Smooth muscle cell (in vitro differentiated cells): ENCODE data around the gene PRR7. TPM values are rescaled to one million over a fixed set of nuclear protein-coding genes. Genes with fewer than 3 reads are reported as not detected.

Source experiments
- DNase-seq: peaks from one replicate; lab custom pipeline; 2025; ENCODE audit not compliant: unreplicated experiment; lab: John Stamatoyannopoulos, UW
- H2AFZ ChIP-seq: fragments of 200-600 bp; sonication (generic); 2 replicates; pipeline ENCODE4 v1.6.0; 2016; ENCODE audit warnings: antibody characterized with exemption, low read depth, mild to moderate bottlenecking
- H3F3A ChIP-seq: fragments of 200-600 bp; sonication (generic); 2 replicates; pipeline ENCODE4 v1.6.0; 2017; ENCODE audit warnings: antibody characterized with exemption, low read depth
- H3K27ac ChIP-seq: fragments of 200-600 bp; sonication (generic); 2 replicates; pipeline ENCODE4 v1.5.1; 2016; ENCODE audit warnings: low read depth, mild to moderate bottlenecking
- H3K27me3 ChIP-seq: fragments of 200-600 bp; sonication (generic); 2 replicates; pipeline ENCODE4 v1.6.1; 2016; ENCODE audit warnings: low read depth, mild to moderate bottlenecking
- H3K36me3 ChIP-seq: fragments of 200-600 bp; sonication (generic); 2 replicates; pipeline ENCODE4 v1.5.1; 2016; ENCODE audit warnings: low read depth
- H3K4me1 ChIP-seq: fragments of 200-600 bp; sonication (generic); 2 replicates; pipeline ENCODE4 v1.5.1; 2016; ENCODE audit warnings: low read depth
- H3K4me2 ChIP-seq: fragments of 200-600 bp; sonication (generic); 2 replicates; pipeline ENCODE4 v1.6.0; 2016; ENCODE audit warnings: mild to moderate bottlenecking
- H3K4me3 ChIP-seq: fragments of 200-600 bp; sonication (generic); 2 replicates; pipeline ENCODE4 v1.5.1; 2016; ENCODE audit warnings: mild to moderate bottlenecking
- H3K79me2 ChIP-seq: fragments of 200-600 bp; sonication (generic); 2 replicates; pipeline ENCODE4 v1.6.0; 2016; ENCODE audit warnings: low read depth, mild to moderate bottlenecking
- H3K9ac ChIP-seq: fragments of 200-600 bp; sonication (generic); 2 replicates; pipeline ENCODE4 v1.6.0; 2016; ENCODE audit warnings: low read depth
- H3K9me3 ChIP-seq: fragments of 200-600 bp; sonication (generic); replicated peaks from 2 replicates; pipeline ENCODE4 v1.5.1; 2016; ENCODE audit warnings: low read depth
- H4K20me1 ChIP-seq: fragments of 200-600 bp; sonication (generic); 2 replicates; pipeline ENCODE4 v1.6.0; 2016; ENCODE audit warnings: low read depth
- WGBS: methylation state at CpG from one replicate; pipeline ENCODE4 v1.1.7; 2016; ENCODE audit warnings: low lambda C conversion rate; 5-methylcytosine and 5-hydroxymethylcytosine counted together
- polyA plus RNA-seq: library from polyadenylated mRNA; unstranded; fragments of >200 nt; fragmentation: Nextera tagmentation; extraction: Ambion mirVana; gene quantifications from 2 replicates; pipeline ENCODE4 v1.2.1, GENCODE V29; 2016
- total RNA-seq: library from RNA; depleted of rRNA; stranded (reverse); fragments of >200 nt; gene quantifications from 2 replicates; pipeline ENCODE4 v1.2.3, GENCODE V29; 2014
- TF ChIP-seq, protein P1 (sequence below): fragments of 200-600 bp; sonication (generic); IDR thresholded peaks from 2 replicates; pipeline ENCODE4 v1.5.1; 2017; ENCODE audit warnings: borderline replicate concordance, mild to moderate bottlenecking, antibody characterized with exemption; ENCODE audit not compliant: insufficient read depth, poor library complexity, severe bottlenecking

Gene PRR7
- total and polyA plus RNA-seq, 2 experiments from 2014 or later: 6.5 to 31.9 TPM

DNA sequence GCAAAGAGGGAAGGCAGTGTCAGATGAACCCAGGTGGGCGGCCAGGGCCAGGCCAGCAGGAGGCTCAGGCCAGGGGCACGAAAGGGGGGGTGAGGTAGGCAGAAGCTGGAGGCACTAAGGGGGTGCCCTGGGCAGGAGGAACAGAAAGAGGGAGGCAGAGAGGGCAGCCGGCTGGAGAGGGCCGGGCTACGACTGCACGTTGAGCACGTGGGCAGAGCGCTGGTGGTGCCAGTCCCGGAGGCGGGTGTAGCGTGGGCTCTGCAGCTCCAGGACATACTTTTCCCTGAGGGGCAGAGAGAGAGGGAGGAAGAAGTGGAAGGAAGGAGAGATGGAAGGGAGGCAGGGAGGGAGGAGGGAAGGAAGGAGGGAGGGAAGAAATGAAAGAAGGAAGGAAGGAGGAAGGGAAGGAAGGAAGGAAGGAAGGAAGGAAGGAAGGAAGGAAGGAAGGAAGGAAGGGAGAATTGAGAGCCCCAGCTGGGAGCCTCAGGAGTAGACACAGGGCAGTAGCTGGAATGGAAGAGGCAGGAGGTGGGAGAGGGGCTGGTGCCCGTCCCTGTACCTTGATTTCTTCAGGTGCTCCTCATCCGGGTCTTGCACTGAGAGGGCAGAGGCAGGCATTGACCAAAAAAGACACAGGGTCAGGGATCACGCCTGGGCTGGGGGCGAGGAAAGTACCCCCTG, 43.8 kb downstream of the PRR7 start:
- no peak overlapping the region for H3K9ac ChIP-seq
- no peak overlapping the region for H3K27ac ChIP-seq
- peaks cover 44% of the 10 kb centered on the region for H3K79me2 ChIP-seq
- WGBS: 98% methylated on average over 15 of the region's 15 CpGs
- H2AFZ ChIP-seq: no peak overlapping the region
- TF ChIP-seq, protein P1, sequence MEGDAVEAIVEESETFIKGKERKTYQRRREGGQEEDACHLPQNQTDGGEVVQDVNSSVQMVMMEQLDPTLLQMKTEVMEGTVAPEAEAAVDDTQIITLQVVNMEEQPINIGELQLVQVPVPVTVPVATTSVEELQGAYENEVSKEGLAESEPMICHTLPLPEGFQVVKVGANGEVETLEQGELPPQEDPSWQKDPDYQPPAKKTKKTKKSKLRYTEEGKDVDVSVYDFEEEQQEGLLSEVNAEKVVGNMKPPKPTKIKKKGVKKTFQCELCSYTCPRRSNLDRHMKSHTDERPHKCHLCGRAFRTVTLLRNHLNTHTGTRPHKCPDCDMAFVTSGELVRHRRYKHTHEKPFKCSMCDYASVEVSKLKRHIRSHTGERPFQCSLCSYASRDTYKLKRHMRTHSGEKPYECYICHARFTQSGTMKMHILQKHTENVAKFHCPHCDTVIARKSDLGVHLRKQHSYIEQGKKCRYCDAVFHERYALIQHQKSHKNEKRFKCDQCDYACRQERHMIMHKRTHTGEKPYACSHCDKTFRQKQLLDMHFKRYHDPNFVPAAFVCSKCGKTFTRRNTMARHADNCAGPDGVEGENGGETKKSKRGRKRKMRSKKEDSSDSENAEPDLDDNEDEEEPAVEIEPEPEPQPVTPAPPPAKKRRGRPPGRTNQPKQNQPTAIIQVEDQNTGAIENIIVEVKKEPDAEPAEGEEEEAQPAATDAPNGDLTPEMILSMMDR: no peak
- H3K4me3 ChIP-seq: no peak overlapping the region
- no peaks in the 10 kb centered on the region for H3K9me3 ChIP-seq
- H4K20me1 ChIP-seq: peaks cover 90% of the 10 kb centered on the region
- H3K4me2 ChIP-seq: no peak overlapping the region
- peaks cover 38% of the 10 kb centered on the region for H3F3A ChIP-seq
- no peaks in the 10 kb centered on the region for H3K27me3 ChIP-seq
- H3K36me3 ChIP-seq: no peaks in the 10 kb centered on the region
- H3K4me1 ChIP-seq: peaks cover 25% of the 10 kb centered on the region
- DNase-seq: no peak

- H3K27ac ChIP-seq: peak overlapping the region; percentile 38
- H3F3A ChIP-seq: peaks cover 40% of the 10 kb centered on the region
- 98% methylated on average over 8 of the region's 16 CpGs for WGBS
- H3K4me3 ChIP-seq: no peak overlapping the region
- no peak overlapping the region for H3K4me2 ChIP-seq
- H3K79me2 ChIP-seq: peaks cover 44% of the 10 kb centered on the region
- H3K4me1 ChIP-seq: peaks cover 29% of the 10 kb centered on the region
- no peaks in the 10 kb centered on the region for H3K27me3 ChIP-seq
- H3K9me3 ChIP-seq: no peaks in the 10 kb centered on the region
- H4K20me1 ChIP-seq: peaks cover 85% of the 10 kb centered on the region
- no peak overlapping the region for H2AFZ ChIP-seq
- no peaks in the 10 kb centered on the region for H3K36me3 ChIP-seq
- H3K9ac ChIP-seq: no peak overlapping the region
- TF ChIP-seq, protein P1: no peak
- no peak for DNase-seq
These were observed 44.4 kb downstream of the PRR7 start for GRCh38 chr5:177490992-177491391.

GRCh38 chr5:177491429-177491945, 44.9 kb downstream of the PRR7 start:
- Histone ChIP-seq H3K27me3 (no peaks in the 10 kb centered on the region), H3K79me2 (peaks cover 48% of the 10 kb centered on the region), H3K4me3 (no peak overlapping the region), H3K9ac (no peak overlapping the region), H3F3A (peaks cover 40% of the 10 kb centered on the region), H3K27ac (peak overlapping the region; percentile 38), H3K4me2 (no peak overlapping the region), H3K4me1 (peaks cover 34% of the 10 kb centered on the region), H4K20me1 (peaks cover 80% of the 10 kb centered on the region), H2AFZ (no peak overlapping the region), H3K9me3 (no peaks in the 10 kb centered on the region), H3K36me3 (no peaks in the 10 kb centered on the region)
- 50% methylated on average over 41 of the region's 43 CpGs for WGBS
- TF ChIP-seq, protein P1: peak; percentile 99
- peak; percentile 19 for DNase-seq
